Measurements from ENCODE around the gene CCSER1.
"Not testable (repeated sequence)": the region's sequence is repeated elsewhere in the genome, so short reads cannot be mapped to it uniquely, and the experiment has no call there.

Gene CCSER1

DNA sequence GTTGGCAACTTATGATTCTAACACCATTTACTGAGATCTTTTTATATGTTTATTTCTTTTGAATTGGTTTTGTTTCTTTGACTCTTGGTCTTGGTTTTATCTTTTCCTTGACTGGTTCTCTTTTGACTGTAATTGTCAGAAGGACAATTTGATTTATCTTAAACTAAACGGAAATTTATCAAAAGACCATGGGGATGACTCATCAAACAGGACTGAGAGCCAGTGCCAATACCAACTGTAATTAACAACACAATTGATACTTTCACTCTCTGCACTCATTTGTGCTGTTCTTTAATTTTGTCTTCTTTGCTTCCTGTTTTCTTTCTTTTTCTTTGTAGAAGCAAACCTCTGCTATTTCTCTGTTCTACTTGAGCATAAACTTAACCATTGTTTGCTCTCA is 776.8 kb downstream of the CCSER1 start:
- TF ChIP-seq, protein P1, sequence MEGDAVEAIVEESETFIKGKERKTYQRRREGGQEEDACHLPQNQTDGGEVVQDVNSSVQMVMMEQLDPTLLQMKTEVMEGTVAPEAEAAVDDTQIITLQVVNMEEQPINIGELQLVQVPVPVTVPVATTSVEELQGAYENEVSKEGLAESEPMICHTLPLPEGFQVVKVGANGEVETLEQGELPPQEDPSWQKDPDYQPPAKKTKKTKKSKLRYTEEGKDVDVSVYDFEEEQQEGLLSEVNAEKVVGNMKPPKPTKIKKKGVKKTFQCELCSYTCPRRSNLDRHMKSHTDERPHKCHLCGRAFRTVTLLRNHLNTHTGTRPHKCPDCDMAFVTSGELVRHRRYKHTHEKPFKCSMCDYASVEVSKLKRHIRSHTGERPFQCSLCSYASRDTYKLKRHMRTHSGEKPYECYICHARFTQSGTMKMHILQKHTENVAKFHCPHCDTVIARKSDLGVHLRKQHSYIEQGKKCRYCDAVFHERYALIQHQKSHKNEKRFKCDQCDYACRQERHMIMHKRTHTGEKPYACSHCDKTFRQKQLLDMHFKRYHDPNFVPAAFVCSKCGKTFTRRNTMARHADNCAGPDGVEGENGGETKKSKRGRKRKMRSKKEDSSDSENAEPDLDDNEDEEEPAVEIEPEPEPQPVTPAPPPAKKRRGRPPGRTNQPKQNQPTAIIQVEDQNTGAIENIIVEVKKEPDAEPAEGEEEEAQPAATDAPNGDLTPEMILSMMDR (IDR thresholded peaks at IDR 0.05; ENCODE audit: borderline replicate concordance, insufficient read depth, low read depth, low read length) = no peak
- H3K4me3 ChIP-seq (ENCODE audit: low read depth, low read length) = no peak overlapping the region

DNA sequence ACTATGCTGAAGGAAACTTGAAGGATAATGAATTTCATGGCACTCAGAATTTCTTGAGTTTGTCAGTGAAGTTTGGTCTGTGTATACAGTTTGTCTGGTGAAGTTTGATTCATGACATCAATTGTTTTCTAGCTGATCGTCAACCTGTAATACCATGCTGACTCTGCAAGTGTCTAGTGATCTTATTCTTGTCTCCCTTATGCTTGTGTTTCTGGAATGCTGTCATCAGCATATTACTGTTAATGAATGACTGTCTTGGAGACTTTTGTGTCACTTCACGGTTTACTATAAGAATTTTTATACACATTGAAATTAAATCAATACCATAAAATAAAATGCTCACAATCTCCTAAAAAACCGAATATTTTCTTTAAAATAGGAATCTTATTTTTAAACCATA is 779.0 kb downstream of the CCSER1 start:
- H3K4me3 ChIP-seq (ENCODE audit: low read depth, low read length) = no peak overlapping the region
- TF ChIP-seq, protein P1 (IDR thresholded peaks at IDR 0.05; ENCODE audit: borderline replicate concordance, insufficient read depth, low read depth, low read length) = no peak

DNA sequence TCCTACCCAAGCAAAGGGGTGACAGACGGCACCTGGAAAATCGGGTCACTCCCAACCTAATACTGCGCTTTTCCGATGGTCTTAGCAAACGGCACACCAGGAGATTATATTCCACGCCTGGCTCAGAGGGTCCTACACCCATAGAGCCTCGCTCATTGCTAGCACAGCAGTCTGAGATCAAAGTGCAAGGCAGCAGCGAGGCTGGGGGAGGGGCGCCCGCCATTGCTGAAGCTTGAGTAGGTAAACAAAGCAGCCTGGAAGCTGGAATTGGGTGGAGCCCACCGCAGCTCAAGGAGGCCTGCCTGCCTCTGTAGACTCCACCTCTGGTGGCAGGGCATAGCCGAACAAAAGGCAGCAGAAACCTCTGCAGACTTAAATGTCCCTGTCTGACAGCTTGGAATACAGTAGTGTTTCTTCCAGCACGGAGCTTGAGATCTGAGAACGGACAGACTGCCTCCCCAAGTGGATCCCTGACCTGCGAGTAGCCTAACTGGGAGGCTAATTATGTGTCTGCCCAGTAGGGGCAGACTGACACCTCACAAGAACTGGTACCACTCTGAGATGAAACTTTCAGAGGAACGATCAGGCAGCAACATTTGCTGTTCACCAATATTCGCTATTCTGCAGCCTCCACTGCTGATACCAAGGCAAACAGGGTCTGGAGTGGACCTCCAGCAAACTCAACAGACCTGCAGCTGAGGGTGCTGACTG is 784.7 kb downstream of the CCSER1 start:
- not testable (repeated sequence) for H3K4me3 ChIP-seq (ENCODE audit: low read depth, low read length)

DNA sequence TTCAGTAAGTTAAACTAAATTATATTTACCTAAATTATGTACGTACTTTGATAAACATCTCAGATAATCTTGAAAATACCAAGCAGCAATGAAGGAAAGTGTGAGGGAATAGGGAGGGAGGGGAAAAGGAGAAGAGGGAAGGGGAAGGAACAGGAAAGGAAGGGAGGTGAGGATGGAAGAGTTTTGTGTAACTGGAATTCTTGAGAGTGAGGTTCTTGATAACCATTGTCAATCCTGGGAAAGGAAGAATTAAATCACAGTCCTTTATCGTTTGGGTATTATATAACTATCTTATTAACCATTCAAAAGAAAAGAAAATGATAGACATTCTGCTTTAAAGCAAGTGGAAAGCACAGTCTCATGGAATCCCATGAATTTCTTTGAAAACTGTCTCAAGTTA is 795.0 kb downstream of the CCSER1 start:
- TF ChIP-seq, protein P1 (IDR thresholded peaks at IDR 0.05; ENCODE audit: borderline replicate concordance, insufficient read depth, low read depth, low read length) = no peak
- H3K4me3 ChIP-seq (ENCODE audit: low read depth, low read length) = no peak overlapping the region

DNA sequence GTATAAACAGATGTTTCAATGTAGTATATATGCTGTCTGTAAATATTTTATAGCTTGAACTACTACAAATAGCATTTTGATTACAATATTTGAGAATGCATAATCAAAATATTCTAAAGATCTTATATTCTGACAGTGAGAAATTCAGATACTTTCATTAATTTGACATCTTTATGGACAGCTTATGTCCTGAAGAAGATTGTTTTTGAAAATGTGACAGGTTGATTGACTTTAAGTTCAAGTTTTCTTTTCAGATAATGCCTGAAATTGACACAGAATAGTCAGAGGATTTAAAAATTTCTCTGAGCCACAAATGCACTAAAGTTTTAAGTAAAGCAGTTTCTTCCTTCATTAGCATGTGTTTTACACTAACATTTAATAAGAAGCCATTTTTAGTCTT is 799.8 kb downstream of the CCSER1 start:
- TF ChIP-seq, protein P1 (IDR thresholded peaks at IDR 0.05; ENCODE audit: borderline replicate concordance, insufficient read depth, low read depth, low read length) = no peak
- no peak overlapping the region for H3K4me3 ChIP-seq (ENCODE audit: low read depth, low read length)

DNA sequence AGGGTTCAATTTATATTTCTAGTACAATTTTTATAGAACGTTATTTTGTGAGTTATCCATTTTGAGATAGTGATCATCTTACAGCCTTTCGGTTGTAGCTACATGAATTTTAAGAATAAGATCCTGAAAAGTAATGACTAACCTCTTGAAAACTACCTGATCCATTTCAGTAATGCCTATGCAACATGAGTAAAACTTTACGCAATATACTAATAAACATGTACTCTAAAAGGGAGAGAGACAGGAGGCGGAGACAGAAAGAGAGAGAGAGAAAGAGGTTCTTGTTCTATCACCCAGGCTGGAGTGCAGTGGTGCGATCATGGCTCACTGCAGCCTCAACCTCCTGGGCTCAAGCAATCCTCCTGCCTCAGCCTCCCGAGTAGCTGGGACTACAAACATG is 816.1 kb downstream of the CCSER1 start:
- H3K4me3 ChIP-seq (ENCODE audit: low read depth, low read length) = no peak overlapping the region
- TF ChIP-seq, protein P1 (IDR thresholded peaks at IDR 0.05; ENCODE audit: borderline replicate concordance, insufficient read depth, low read depth, low read length) = no peak

DNA sequence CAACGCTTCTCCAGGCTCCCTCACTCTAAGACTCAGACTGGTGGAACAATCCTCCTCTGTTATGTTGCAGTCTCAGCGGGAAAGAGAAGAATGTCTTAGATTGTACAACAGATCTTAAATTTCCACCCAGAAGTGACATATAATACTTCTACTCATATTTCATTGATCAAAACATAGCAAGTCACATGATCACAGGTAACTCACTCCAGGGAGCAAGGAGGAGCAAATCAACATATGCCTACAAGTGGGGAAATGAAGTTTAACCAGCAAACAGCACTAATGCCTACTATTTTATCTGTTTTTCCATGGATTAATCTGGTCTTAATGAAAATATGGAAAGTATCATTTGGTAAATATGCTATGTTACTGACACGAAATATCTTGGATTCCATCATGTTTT is 819.8 kb downstream of the CCSER1 start:
- TF ChIP-seq, protein P1 (IDR thresholded peaks at IDR 0.05; ENCODE audit: borderline replicate concordance, insufficient read depth, low read depth, low read length) = no peak
- no peak overlapping the region for H3K4me3 ChIP-seq (ENCODE audit: low read depth, low read length)

Data from GM12875 (cell line).